Measurements from ENCODE around the gene MAS1L.
"Not testable (repeated sequence)": the region's sequence is repeated elsewhere in the genome, so short reads cannot be mapped to it uniquely, and the experiment has no call there.

MAS1L gene

DNA sequence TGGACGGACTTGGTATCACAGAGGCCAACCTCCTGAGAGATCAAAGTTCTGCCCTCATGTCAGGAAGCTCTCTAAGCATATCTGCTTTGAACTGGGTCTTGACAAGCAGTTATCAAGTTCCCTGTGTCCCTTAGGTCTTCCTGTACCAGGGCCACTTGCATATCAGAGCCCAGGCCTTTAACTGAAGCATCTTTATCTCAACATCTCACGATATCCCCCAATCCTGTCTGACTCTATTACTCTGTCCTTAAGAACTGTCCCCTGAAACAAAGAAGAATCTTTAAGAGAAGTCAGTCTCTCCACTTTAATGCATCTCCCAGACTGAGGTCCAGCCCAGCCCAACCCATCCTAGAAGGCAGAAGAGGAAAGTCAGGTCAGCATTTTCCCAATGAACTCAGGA, 8.2 kb downstream of the MAS1L start:
- DNase-seq (ENCODE audit: low spot score) = no peak

GRCh38 chr6:29478740-29479139, 9.0 kb downstream of the MAS1L start:
- DNase-seq (ENCODE audit: low spot score) = no peak

GRCh38 chr6:29477923-29478450, 9.8 kb downstream of the MAS1L start:
- DNase-seq (ENCODE audit: low spot score) = no peak

GRCh38 chr6:29474996-29475395, 12.8 kb downstream of the MAS1L start:
- DNase-seq (ENCODE audit: low spot score) = no peak

DNA sequence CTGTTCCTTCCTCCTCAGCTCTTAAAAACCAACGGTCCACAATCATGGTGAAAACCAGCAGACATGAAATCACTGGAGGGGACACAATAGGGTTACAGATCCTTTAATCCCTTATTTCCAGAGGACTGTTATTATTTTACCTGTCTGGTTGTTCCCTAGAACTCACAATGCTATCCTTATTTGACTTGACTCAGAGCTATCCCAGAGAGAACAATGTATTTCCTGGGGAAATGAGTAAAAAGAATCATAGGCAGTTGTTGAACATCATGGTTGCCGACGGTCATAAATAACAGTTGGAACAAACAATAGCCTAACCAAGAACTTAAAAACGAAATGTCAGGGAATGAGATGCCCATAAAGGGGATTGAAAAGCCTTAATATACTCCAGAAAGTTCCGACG, 21.5 kb downstream of the MAS1L start:
- no peak for DNase-seq (ENCODE audit: low spot score)

DNA sequence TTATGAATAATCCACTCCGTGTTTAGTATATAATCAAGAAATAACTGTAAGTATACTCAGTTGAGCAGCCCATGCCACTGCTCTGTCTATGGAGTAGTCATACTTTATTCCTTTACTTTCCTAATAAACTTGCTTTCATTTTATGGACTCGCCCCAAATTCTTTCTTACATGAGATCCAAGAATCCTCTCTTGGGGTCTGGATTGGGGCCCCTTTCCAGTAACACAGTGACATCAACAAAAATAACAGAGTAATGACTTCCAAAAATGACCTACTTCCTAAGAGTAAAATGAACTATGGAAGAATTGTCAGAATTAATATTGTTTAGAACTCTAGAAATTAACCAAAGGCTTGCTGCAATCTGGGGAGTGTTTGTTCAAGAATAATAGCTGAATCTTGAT, 22.0 kb downstream of the MAS1L start:
- no peak for DNase-seq (ENCODE audit: low spot score)

- no peak for DNase-seq (ENCODE audit: low spot score)
Measured at GRCh38 chr6:29465279-29465678, 22.5 kb downstream of the MAS1L start.

DNA sequence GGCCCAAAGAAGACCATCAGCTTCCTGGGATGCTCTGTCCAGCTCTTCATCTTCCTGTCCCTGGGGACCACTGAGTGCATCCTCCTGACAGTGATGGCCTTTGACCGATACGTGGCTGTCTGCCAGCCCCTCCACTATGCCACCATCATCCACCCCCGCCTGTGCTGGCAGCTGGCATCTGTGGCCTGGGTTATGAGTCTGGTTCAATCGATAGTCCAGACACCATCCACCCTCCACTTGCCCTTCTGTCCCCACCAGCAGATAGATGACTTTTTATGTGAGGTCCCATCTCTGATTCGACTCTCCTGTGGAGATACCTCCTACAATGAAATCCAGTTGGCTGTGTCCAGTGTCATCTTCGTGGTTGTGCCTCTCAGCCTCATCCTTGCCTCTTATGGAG, 25.7 kb downstream of the MAS1L start:
- DNase-seq (ENCODE audit: low spot score) = no peak

- no peak for DNase-seq (ENCODE audit: low spot score)
Measured at GRCh38 chr6:29461021-29461814, 26.5 kb downstream of the MAS1L start.

DNA sequence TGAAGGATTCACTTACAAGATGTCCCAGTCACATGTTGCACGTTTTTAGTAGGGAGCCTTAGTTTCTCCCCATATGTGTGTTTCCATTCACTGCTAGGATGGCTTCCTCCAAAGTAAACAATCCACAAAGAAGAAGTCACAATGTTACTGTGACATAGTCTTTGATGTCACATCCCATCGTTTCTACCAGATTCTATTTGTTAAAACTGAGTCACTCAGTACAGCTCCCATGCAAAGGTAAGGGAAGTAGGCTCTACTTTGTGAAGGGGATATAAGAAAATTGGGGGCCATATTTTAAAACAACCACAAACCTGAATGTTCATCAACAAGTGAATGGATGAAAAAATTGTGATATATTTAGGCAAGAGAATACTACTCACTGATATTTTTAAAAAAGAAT, 30.8 kb downstream of the MAS1L start, which contains the start of the genes OR11A1 and OR2H1:
Gene OR11A1, minus strand, starts transcription at position 101 of the 400 bp plus-strand sequence. CDS start 29,430 bp downstream, outside the sequence.
Gene OR2H1, plus strand, starts transcription at position 185 of the 400 bp plus-strand sequence. CDS start 4,615 bp downstream, outside the sequence.
- no peak for DNase-seq (ENCODE audit: low spot score)

GRCh38 chr6:29451471-29452193, 36.1 kb downstream of the MAS1L start:
- no peak for DNase-seq (ENCODE audit: low spot score)

GRCh38 chr6:29447670-29448069, 40.1 kb downstream of the MAS1L start:
- no peak for DNase-seq (ENCODE audit: low spot score)

DNA sequence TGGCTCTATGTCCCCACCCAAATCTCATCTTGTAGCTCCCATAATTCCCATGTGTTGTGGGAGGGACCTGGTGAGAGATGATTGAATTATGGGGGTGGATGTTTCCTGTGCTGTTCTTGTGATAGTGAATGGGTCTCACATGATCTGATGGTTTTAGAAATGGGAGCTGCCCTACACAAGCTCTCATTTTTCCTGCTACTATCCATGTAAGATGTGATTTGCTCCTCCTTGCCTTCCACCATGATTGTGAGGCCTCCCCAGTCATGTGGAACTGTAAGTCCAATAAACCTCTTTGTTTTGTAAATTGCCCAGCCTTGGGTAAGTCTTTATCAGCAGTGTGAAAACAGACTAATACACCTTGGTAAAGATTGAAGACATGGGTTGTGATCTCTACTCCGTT, 43.7 kb downstream of the MAS1L start:
- not testable (repeated sequence) for DNase-seq (ENCODE audit: low spot score)

- DNase-seq (ENCODE audit: low spot score) = no peak
Measured at GRCh38 chr6:29442719-29443118, 45.0 kb downstream of the MAS1L start.

- no peak for DNase-seq (ENCODE audit: low spot score)
Measured at GRCh38 chr6:29439006-29439405, 48.8 kb downstream of the MAS1L start, which contains the start of gene OR10C1. Gene OR10C1 (plus strand): TSS chr6:29439306. CDS start chr6:29440016, 710 bp downstream.

DNA sequence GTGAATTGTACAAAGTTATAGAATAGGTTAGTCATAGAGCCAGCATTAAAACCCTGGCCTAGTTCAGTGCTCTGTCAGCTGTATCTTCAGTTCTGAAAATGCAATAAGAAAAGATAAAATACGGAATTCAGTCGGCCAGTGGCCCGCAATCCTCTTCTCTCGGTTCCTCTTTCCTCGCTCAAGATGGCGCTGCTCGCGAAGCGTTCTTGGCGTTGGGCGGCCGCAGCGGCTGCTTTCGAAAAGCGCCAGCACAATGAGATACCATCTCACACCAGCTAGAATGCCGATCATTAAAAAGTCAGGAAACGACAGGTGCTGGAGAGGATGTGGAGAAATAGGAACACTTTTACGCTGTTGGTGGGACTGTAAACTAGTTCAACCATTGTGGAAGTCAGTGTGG, 51.0 kb downstream of the MAS1L start:
- DNase-seq (ENCODE audit: low spot score) = not testable (repeated sequence)

Data from germinal center (tissue), 1 donor.